ENCODE measurements around the gene FOXK1. TPM values are rescaled to one million over a fixed set of nuclear protein-coding genes. Genes with fewer than 3 reads are reported as not detected.

Gene FOXK1
- total RNA-seq, 2 experiments from 2014 or later, result 35.0 to 35.4 TPM

DNA sequence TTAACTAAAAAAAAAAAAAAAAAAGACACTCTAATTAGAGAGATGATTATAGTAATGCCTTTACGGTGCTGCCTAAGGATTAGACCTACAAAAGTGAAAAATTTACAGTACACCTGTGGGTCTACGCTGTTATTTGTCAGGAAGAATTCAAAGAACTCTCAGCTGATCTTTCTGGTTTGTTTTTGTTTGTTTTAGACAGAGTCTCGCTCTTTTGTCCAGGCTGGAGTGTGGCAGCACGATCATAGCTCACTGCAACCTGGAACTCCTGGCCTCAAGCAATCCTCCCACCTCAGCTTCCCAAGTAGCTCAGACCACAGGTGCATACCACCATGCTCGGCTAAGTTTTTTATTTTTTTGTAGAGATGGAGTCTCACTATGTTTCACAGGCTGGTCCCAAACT lies 28.3 kb upstream of the FOXK1 start:
- peaks cover 4% of the 10 kb centered on the region for H3K36me3 Mint-ChIP-seq (ENCODE audit: low read depth)
- H3K4me3 Mint-ChIP-seq, result no peak overlapping the region
- H3K9me3 Mint-ChIP-seq, result peaks cover 5% of the 10 kb centered on the region
- no peak overlapping the region for H3K27ac Mint-ChIP-seq
- no peak for DNase-seq
- intact Hi-C loops (cut with micrococcal nuclease), result no loop called here
- no peaks in the 10 kb centered on the region for H3K4me1 Mint-ChIP-seq (ENCODE audit: low read depth)
- CTCF ChIA-PET, result no interaction called here
- no peaks in the 10 kb centered on the region for H3K27me3 Mint-ChIP-seq (ENCODE audit: low read depth)

DNA sequence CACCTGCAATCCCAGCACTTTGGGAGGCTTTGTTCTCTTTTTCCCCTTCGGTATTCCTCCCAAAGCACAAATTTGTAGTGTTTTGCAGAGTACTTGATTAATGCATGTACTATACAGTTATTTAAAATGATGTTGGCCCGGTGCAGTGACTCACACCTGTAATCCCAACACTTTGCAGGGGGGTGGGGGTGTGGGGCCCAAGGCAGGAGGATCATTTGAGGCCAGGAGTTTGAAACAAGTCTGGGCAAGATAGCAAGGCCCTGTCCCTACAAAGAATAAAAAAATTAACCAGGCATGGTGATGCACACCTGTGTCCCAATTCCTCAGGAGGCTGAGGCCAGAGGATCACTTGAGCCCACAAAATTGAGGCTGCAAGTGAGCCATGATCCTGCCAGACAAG lies 26.8 kb upstream of the FOXK1 start:
- H3K27ac Mint-ChIP-seq, result no peak overlapping the region
- no peak for DNase-seq
- no peak overlapping the region for H3K4me3 Mint-ChIP-seq
- H3K36me3 Mint-ChIP-seq (ENCODE audit: low read depth), result peaks cover 4% of the 10 kb centered on the region
- no peaks in the 10 kb centered on the region for H3K27me3 Mint-ChIP-seq (ENCODE audit: low read depth)
- H3K4me1 Mint-ChIP-seq (ENCODE audit: low read depth), result no peaks in the 10 kb centered on the region
- CTCF ChIA-PET, result no interaction called here
- intact Hi-C loops (cut with micrococcal nuclease), result no loop called here
- H3K9me3 Mint-ChIP-seq, result peaks cover 10% of the 10 kb centered on the region

DNA sequence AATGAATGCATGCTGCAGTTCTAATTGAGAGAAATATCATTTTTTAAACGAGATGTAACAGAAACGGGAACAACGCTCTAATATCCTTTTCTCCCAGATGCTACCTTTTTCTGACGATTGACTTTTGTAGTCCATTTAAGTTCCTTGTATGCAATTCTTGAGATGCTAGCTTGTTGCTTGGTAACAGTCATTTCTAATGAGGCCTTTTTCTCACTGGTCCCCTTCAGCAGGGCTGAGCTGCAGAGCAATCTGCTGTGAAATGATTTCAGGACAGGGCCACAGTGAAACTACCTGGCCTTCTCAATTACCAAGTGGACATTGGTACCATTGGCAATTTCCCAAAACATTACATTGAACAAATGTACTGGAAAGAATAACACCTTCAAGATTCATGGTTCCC lies 26.2 kb upstream of the FOXK1 start:
- Mint-ChIP-seq H3K4me3 (no peak overlapping the region), H3K27ac (no peak overlapping the region), H3K9me3 (peaks cover 10% of the 10 kb centered on the region), H3K27me3 (ENCODE audit: low read depth) (no peaks in the 10 kb centered on the region), H3K4me1 (ENCODE audit: low read depth) (no peaks in the 10 kb centered on the region), H3K36me3 (ENCODE audit: low read depth) (peaks cover 4% of the 10 kb centered on the region)
- CTCF ChIA-PET, result no interaction called here
- intact Hi-C loops (cut with micrococcal nuclease), result no loop called here
- no peak for DNase-seq

DNA sequence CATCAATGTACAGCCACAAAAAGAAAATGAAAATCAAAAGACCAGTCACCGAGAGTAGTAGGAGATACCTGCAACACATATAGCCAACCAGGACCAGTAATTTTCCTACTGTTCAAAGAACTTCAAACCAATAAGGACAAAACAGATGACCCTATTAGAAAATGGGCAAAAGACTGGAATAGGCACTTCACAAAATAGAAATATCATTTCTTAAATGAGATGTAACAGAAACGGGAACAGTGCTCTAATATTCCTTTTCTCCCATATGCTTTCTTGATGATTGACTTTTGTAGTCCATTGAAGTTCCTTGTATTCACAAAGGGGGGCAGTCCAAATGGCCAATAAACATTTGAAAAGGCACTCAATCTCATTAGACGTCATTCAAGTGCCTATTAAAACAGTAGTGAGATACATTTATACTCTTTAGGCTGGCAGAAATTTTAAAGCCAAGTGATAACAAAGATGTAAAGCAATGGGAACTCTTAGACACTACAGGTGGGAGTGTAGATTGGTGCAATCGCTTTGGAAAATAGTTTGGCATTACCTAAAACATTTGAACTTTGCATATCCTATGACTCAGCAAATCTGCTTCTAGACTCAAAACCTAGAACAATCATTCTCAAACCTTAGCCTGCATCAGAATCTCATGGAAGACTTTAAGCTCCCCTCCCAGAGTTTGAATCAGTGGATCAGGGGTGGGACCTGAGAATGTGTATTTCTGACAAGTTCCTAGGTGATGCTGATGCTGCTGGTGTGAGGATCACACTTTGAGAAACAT lies 24.3 kb upstream of the FOXK1 start:
- no peak overlapping the region for H3K27ac Mint-ChIP-seq
- H3K27me3 Mint-ChIP-seq (ENCODE audit: low read depth), result no peaks in the 10 kb centered on the region
- DNase-seq, result no peak
- no peak overlapping the region for H3K4me3 Mint-ChIP-seq
- no peaks in the 10 kb centered on the region for H3K4me1 Mint-ChIP-seq (ENCODE audit: low read depth)
- H3K36me3 Mint-ChIP-seq (ENCODE audit: low read depth), result peaks cover 4% of the 10 kb centered on the region
- peaks cover 10% of the 10 kb centered on the region for H3K9me3 Mint-ChIP-seq
- CTCF ChIA-PET, result interaction anchor here (2.1 kb wide), 1 partner anchor 15 kb away, joined by 4 read pairs; no protein-coding TSS in a partner anchor
- intact Hi-C loops (cut with micrococcal nuclease), result no loop called here

DNA sequence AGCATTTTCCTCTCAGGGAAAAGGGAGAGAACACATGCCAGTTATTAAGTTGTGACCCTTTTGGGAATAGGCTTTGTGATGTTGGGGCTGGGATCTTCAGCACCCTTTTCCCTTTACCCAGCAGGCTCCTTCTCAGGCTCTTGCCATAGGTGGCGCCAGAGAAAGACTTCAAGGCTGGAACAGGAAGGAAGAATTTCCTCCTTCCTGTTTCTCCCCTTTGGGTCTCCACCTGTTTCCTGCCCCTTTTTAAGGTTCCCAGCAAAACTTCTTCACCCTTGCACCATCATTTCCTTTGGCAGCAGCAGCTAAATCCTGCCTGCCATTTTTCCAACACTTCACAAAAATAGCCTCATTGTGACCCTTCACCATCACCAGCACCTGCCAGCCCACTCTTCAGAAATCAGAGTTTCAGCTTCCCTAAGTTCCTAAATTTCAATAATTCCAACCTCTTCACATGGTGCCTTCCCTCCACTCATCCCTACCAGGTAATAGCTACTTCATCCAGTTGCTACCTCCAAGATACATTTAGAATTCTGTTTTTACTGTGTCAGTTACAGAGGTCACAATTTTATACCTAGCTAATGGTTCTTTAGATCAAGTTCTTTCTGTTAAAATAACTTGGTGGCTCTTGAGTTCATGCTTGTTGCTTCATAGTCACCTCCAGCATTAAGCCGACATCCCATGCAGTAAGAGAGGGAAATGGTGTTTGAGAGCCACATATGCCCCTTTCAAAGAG lies 22.4 kb upstream of the FOXK1 start:
- no peak overlapping the region for H3K27ac Mint-ChIP-seq

DNA sequence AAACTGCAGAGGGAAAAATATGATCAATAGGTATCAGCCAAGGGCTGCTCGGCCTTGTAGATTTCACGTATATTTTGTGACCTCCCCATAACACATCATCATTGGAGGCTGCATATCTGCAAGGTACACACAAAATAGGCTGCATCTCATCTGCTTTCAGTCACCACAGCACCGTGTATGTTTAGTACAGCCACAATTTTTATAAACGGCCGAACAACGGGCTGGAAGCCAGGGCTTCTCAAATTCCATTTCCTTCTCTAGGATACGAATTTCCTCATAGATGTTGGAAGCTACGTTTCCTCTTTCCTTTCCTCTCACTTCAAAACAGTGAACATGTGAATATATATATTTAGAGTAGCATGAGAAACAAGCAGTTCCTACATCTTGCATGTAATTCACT lies 20.2 kb upstream of the FOXK1 start:
- intact Hi-C loops (cut with micrococcal nuclease), result no loop called here
- no peaks in the 10 kb centered on the region for H3K27me3 Mint-ChIP-seq (ENCODE audit: low read depth)
- peaks cover 4% of the 10 kb centered on the region for H3K36me3 Mint-ChIP-seq (ENCODE audit: low read depth)
- no peak for DNase-seq
- no peak overlapping the region for H3K27ac Mint-ChIP-seq
- no peak overlapping the region for H3K4me3 Mint-ChIP-seq
- no peaks in the 10 kb centered on the region for H3K4me1 Mint-ChIP-seq (ENCODE audit: low read depth)
- CTCF ChIA-PET, result no interaction called here
- H3K9me3 Mint-ChIP-seq, result peaks cover 10% of the 10 kb centered on the region

More for the DNA sequence above, 22.4 kb upstream of the FOXK1 start:
- peaks cover 10% of the 10 kb centered on the region for H3K9me3 Mint-ChIP-seq
- peak; percentile 31 for DNase-seq
- intact Hi-C loops (cut with micrococcal nuclease), result no loop called here
- H3K27me3 Mint-ChIP-seq (ENCODE audit: low read depth), result no peaks in the 10 kb centered on the region
- no peaks in the 10 kb centered on the region for H3K4me1 Mint-ChIP-seq (ENCODE audit: low read depth)
- H3K36me3 Mint-ChIP-seq (ENCODE audit: low read depth), result peaks cover 4% of the 10 kb centered on the region
- CTCF ChIA-PET, result interaction anchor here (2.1 kb wide), 1 partner anchor 16 kb away, joined by 4 read pairs; no protein-coding TSS in a partner anchor
- H3K4me3 Mint-ChIP-seq, result no peak overlapping the region

DNA sequence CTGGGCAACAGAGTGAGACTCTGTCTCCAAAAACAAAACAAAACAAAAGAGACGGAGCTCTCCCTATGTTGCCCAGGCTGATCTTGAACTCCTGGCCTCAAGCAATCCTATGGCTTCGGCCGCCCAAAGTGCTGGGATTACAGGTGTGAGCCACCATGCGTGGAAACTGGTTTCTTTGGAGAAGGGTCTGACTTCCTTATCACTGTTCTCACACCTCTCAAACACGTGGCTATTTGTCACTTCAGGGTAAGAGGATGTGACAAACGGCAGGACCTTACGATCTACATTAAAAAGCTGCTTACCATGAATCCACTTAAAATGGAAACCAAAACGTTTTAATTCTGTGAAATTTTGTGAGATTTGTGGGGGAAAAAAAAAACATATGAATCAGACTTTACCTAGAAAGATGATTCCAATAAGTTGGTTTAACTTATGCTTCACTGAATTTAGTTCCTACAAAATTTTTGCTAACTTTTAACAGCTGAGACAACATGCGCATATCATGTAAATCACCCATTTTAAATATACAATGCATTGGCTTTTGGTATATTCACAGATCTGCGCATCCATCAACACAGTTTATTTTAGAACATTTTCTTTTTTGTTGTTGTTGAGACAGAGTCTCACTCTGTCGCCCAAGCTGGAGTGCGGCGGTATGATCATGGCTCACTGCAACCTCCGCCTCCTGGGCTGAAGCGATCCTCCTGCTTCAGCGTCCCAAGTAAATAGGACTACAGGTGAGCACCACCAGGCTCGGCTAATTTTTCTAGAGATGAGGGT lies 18.7 kb upstream of the FOXK1 start:
- Mint-ChIP-seq H3K27ac (no peak overlapping the region), H3K27me3 (ENCODE audit: low read depth) (no peaks in the 10 kb centered on the region), H3K4me1 (ENCODE audit: low read depth) (no peaks in the 10 kb centered on the region), H3K4me3 (no peak overlapping the region), H3K9me3 (peaks cover 5% of the 10 kb centered on the region), H3K36me3 (ENCODE audit: low read depth) (no peaks in the 10 kb centered on the region)
- DNase-seq, result no peak
- CTCF ChIA-PET, result no interaction called here
- intact Hi-C loops (cut with micrococcal nuclease), result no loop called here

DNA sequence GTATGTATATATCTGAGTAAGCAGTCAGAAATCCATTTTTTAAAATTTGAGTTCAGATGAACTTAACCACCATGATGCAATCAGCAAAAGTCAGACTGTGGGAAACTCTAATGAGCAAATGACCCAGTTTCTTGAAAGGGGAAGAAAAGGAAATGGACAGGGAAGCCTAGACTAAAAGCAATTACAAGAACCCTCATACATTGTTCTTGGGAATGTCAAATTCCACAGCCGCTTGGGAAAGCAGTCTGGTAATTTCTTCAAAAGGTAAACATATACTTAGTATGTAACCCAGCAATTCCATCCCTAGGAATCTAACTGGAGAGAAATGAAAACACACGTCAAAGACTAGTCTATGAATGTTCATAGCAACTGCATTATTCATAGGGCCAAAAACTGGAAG lies 16.4 kb upstream of the FOXK1 start:
- H3K4me3 Mint-ChIP-seq, result no peak overlapping the region
- H3K27me3 Mint-ChIP-seq (ENCODE audit: low read depth), result no peaks in the 10 kb centered on the region
- peaks cover 1% of the 10 kb centered on the region for H3K9me3 Mint-ChIP-seq
- H3K4me1 Mint-ChIP-seq (ENCODE audit: low read depth), result no peaks in the 10 kb centered on the region
- H3K36me3 Mint-ChIP-seq (ENCODE audit: low read depth), result no peaks in the 10 kb centered on the region
- no peak overlapping the region for H3K27ac Mint-ChIP-seq
- CTCF ChIA-PET, result no interaction called here
- intact Hi-C loops (cut with micrococcal nuclease), result no loop called here
- DNase-seq, result no peak

DNA sequence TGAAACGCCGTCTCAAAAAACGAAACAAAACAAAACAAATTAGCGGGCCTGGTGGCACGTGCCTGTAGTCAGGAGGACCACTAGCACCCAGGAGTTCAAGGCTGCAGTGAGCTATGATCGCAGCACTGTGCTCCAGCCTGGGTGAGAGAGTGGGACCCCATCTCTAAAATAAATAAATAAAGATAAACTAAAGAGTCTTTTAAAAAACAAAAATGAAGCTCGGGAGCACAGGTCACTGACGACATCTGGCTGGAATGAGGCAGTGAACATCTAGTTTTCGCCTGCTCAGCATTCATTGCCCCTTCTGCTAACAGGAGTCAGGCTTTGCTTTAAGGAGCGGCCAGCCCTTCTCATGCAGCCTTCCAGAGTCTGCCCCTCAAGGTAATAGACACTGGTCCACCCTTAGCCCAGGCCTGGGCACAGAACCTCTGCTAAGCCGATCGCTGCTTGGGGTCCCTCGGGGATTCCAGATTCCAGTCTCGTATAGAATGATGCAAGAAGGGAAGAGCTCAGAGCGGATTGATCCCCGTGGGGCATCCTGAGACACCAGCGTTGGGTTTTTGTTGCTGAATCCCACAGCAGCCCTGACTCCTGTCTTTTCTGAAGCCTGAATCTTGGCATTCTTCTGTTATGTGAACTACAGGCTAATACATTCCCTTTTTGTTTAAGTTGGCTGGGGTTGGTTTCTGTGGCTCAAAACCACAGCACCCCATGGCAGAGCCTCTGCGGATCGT lies 14.2 kb upstream of the FOXK1 start:
- no peak overlapping the region for H3K4me3 Mint-ChIP-seq
- no peaks in the 10 kb centered on the region for H3K27me3 Mint-ChIP-seq (ENCODE audit: low read depth)
- H3K9me3 Mint-ChIP-seq, result peaks cover 6% of the 10 kb centered on the region
- CTCF ChIA-PET, result no interaction called here
- no peaks in the 10 kb centered on the region for H3K4me1 Mint-ChIP-seq (ENCODE audit: low read depth)
- intact Hi-C loops (cut with micrococcal nuclease), result no loop called here
- peaks cover 3% of the 10 kb centered on the region for H3K36me3 Mint-ChIP-seq (ENCODE audit: low read depth)
- DNase-seq, result no peak
- H3K27ac Mint-ChIP-seq, result no peak overlapping the region

DNA sequence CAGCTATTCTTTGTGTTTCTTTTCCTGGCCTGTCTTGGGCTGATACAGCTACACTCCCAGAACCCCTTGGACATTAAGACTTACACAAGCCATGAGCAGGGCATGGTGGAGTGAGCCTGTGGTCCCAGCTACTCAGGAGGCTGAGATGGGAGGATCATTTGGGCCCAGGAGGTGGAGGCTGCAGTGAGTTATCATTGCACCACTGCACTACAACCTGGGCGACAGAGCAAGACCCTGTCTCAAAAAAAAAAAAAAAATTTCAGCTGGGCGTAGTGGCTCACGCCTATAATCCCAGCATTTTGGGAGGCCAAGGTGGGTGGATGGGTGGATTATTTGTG lies 13.6 kb upstream of the FOXK1 start:
- DNase-seq, result no peak
- Mint-ChIP-seq H3K27ac (no peak overlapping the region), H3K4me3 (no peak overlapping the region), H3K36me3 (ENCODE audit: low read depth) (peaks cover 3% of the 10 kb centered on the region), H3K4me1 (ENCODE audit: low read depth) (no peaks in the 10 kb centered on the region), H3K27me3 (ENCODE audit: low read depth) (no peaks in the 10 kb centered on the region), H3K9me3 (peaks cover 6% of the 10 kb centered on the region)
- intact Hi-C loops (cut with micrococcal nuclease), result no loop called here
- CTCF ChIA-PET, result no interaction called here

DNA sequence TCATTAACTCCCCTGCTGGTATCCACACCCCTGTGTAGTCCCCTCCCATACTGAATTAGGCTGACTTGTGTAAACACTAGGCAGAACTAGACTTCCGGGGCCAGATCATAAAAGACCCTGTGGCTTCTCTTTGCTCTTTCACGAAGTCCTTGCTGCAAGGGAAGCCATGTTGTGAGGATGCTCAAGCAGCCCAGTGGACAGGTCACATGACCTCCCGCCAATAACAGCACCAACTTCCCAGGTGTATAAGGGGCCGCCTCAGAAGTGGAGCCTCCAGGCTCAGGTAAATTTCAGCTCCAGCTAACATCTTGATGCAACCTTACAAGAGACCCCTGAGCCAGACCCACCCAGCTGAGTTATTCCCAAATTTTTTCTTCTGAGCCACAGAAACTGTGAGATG lies 11.3 kb upstream of the FOXK1 start:
- no peak overlapping the region for H3K27ac Mint-ChIP-seq

DNA sequence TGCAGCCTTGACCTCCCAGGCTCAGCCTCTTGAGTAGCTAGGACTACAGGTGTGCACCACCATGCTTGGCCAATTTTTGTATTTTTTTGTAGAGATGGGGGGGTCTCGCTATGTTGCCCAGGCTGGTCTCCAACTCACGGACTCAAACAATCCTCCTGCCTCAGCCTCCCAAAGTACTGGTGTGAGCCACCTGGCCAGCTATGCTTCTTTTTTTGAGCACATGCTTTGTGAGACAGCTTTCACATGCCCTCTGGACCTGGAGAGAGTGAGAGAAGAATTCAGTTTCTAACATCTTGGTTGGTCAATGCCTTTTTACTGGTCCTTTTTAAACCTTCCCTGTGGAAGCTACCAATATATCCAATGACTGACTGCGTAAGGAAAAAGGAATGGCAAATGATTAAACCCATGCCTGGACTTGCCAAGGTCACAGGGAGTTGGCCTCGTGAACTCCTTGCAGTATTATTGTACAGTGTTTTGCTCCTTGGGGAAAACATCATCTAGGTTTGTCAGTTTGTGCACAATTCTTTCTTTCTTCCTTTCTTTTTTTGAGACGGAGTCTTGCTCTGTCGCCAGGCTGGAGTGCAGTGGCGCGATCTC lies 6.2 kb upstream of the FOXK1 start:
- CTCF ChIA-PET, result interaction anchor here (0.9 kb wide), 1 partner anchor 78 kb away, joined by 3 read pairs; no protein-coding TSS in a partner anchor
- DNase-seq, result no peak

More for the DNA sequence above, 11.3 kb upstream of the FOXK1 start:
- CTCF ChIA-PET, result no interaction called here
- Mint-ChIP-seq H3K4me3 (no peak overlapping the region), H3K4me1 (ENCODE audit: low read depth) (no peaks in the 10 kb centered on the region), H3K9me3 (peaks cover 8% of the 10 kb centered on the region), H3K36me3 (ENCODE audit: low read depth) (peaks cover 3% of the 10 kb centered on the region), H3K27me3 (ENCODE audit: low read depth) (no peaks in the 10 kb centered on the region)
- DNase-seq, result no peak
- intact Hi-C loops (cut with micrococcal nuclease), result no loop called here

More for the DNA sequence above, 6.2 kb upstream of the FOXK1 start:
- H3K36me3 Mint-ChIP-seq (ENCODE audit: low read depth), result peaks cover 1% of the 10 kb centered on the region
- peaks cover 5% of the 10 kb centered on the region for H3K9me3 Mint-ChIP-seq
- intact Hi-C loops (cut with micrococcal nuclease), result no loop called here
- H3K27ac Mint-ChIP-seq, result no peak overlapping the region
- H3K4me1 Mint-ChIP-seq (ENCODE audit: low read depth), result no peaks in the 10 kb centered on the region
- no peaks in the 10 kb centered on the region for H3K27me3 Mint-ChIP-seq (ENCODE audit: low read depth)
- no peak overlapping the region for H3K4me3 Mint-ChIP-seq

Data from activated naive CD4-positive, alpha-beta T cell treated with anti-CD3 and anti-CD28 coated beads for 36 hours (primary cell).